ENCODE measurements around the gene TNFSF8.

TNFSF8 gene

DNA sequence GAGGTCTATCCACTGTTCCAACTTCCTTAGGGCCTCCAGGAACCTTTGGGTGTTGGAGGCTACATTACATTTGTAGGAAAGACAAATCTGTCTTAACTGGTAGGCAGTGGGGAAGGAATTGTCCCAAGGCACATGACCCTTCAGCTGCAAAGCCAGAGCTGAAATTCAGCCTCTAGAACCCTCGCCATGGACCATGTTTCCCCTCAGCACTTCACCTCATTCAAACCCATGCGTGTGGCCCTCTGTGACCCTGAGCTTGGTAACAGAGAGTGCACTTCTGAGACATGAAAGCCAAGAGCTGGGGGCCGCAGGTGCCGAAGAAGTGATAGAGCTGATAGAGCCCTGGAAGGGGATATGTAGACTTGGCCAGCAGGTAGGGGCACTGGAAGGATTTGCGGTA is 17.2 kb downstream of the TNFSF8 start:
- TF ChIP-seq ZFP30 (CRISPR knock-in tag; IDR thresholded peaks at IDR 0.05) (no peak), BACH2 (CRISPR knock-in tag; IDR thresholded peaks at IDR 0.05; ENCODE audit: borderline replicate concordance) (no peak), ZC3H10 (CRISPR knock-in tag; IDR thresholded peaks at IDR 0.05) (no peak), ZNF565 (CRISPR knock-in tag; conservative IDR thresholded peaks at IDR 0.05; ENCODE audit: low read depth) (no peak), ZNF70 (CRISPR knock-in tag; IDR thresholded peaks at IDR 0.05) (no peak), TSHZ2 (CRISPR knock-in tag; IDR thresholded peaks at IDR 0.05) (no peak)
- TF ChIP-seq, protein P1, sequence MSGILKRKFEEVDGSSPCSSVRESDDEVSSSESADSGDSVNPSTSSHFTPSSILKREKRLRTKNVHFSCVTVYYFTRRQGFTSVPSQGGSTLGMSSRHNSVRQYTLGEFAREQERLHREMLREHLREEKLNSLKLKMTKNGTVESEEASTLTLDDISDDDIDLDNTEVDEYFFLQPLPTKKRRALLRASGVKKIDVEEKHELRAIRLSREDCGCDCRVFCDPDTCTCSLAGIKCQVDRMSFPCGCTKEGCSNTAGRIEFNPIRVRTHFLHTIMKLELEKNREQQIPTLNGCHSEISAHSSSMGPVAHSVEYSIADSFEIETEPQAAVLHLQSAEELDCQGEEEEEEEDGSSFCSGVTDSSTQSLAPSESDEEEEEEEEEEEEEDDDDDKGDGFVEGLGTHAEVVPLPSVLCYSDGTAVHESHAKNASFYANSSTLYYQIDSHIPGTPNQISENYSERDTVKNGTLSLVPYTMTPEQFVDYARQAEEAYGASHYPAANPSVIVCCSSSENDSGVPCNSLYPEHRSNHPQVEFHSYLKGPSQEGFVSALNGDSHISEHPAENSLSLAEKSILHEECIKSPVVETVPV (CRISPR knock-in tag; IDR thresholded peaks at IDR 0.05) = no peak
- TF ChIP-seq, protein P2, sequence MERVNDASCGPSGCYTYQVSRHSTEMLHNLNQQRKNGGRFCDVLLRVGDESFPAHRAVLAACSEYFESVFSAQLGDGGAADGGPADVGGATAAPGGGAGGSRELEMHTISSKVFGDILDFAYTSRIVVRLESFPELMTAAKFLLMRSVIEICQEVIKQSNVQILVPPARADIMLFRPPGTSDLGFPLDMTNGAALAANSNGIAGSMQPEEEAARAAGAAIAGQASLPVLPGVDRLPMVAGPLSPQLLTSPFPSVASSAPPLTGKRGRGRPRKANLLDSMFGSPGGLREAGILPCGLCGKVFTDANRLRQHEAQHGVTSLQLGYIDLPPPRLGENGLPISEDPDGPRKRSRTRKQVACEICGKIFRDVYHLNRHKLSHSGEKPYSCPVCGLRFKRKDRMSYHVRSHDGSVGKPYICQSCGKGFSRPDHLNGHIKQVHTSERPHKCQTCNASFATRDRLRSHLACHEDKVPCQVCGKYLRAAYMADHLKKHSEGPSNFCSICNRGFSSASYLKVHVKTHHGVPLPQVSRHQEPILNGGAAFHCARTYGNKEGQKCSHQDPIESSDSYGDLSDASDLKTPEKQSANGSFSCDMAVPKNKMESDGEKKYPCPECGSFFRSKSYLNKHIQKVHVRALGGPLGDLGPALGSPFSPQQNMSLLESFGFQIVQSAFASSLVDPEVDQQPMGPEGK (CRISPR knock-in tag; IDR thresholded peaks at IDR 0.05; ENCODE audit: borderline replicate concordance) = no peak
- no peak for ATAC-seq

DNA sequence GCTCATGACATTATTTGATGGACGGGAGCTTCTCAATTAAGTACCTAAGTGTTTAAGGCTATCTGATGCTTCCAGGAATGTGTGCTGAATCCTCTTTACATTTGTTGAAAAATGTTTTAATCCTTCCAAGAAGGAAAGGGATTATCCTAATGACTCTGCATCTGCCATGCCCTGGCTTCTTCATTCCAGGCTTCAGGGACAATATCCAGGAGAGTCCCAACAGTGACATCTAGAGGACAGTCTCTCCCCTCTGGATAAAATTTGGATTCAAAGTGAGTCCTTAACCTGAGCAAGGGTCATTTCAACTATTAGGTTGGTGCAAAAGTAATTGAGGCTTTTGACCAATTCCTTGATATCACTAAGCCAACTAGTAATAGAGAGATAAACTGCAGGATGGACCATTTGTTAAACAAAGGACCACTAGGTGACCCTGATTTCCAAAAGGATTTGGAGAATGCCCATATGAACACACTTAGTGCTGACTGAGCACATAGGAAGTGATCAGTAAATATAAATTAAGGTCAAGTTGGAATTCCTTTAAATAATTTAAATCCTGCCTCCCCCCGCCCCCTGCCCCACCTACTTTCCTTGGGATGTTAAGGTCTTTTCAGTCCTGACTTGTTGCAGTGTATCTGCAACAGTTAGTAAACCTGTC is 19.1 kb downstream of the TNFSF8 start:
- ATAC-seq = peak; percentile 56
- TF ChIP-seq TOX (CRISPR knock-in tag; IDR thresholded peaks at IDR 0.05; ENCODE audit: borderline replicate concordance) (no peak), BACH2 (CRISPR knock-in tag; IDR thresholded peaks at IDR 0.05; ENCODE audit: borderline replicate concordance) (no peak), GLIS3 (CRISPR knock-in tag; IDR thresholded peaks at IDR 0.05) (no peak), TCF4 (CRISPR knock-in tag; IDR thresholded peaks at IDR 0.05; ENCODE audit: borderline replicate concordance) (no peak), OSR1 (CRISPR knock-in tag; IDR thresholded peaks at IDR 0.05) (no peak)
- TF ChIP-seq, protein P1 (CRISPR knock-in tag; IDR thresholded peaks at IDR 0.05) = no peak
- TF ChIP-seq, protein P2 (CRISPR knock-in tag; IDR thresholded peaks at IDR 0.05; ENCODE audit: borderline replicate concordance) = no peak
- TF ChIP-seq, protein P3, sequence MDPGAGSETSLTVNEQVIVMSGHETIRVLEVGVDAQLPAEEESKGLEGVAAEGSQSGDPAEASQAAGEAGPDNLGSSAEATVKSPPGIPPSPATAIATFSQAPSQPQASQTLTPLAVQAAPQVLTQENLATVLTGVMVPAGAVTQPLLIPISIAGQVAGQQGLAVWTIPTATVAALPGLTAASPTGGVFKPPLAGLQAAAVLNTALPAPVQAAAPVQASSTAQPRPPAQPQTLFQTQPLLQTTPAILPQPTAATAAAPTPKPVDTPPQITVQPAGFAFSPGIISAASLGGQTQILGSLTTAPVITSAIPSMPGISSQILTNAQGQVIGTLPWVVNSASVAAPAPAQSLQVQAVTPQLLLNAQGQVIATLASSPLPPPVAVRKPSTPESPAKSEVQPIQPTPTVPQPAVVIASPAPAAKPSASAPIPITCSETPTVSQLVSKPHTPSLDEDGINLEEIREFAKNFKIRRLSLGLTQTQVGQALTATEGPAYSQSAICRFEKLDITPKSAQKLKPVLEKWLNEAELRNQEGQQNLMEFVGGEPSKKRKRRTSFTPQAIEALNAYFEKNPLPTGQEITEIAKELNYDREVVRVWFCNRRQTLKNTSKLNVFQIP (CRISPR knock-in tag; IDR thresholded peaks at IDR 0.05; ENCODE audit: borderline replicate concordance, low read depth) = no peak

- no peak for ATAC-seq
- TF ChIP-seq ESRRG (CRISPR knock-in tag; IDR thresholded peaks at IDR 0.05) (no peak), ZNF8 (CRISPR knock-in tag; IDR thresholded peaks at IDR 0.05) (no peak), ZNF565 (CRISPR knock-in tag; conservative IDR thresholded peaks at IDR 0.05; ENCODE audit: low read depth) (no peak), ZFP3 (CRISPR knock-in tag; IDR thresholded peaks at IDR 0.05) (no peak), SNAI2 (CRISPR knock-in tag; IDR thresholded peaks at IDR 0.05) (no peak), ARNTL (CRISPR knock-in tag; IDR thresholded peaks at IDR 0.05; ENCODE audit: borderline replicate concordance, low read depth) (no peak), ZFP30 (CRISPR knock-in tag; IDR thresholded peaks at IDR 0.05) (no peak), OSR1 (CRISPR knock-in tag; IDR thresholded peaks at IDR 0.05) (no peak), RARB (CRISPR knock-in tag; IDR thresholded peaks at IDR 0.05) (no peak)
- TF ChIP-seq, protein P2 (CRISPR knock-in tag; IDR thresholded peaks at IDR 0.05; ENCODE audit: borderline replicate concordance) = no peak
- TF ChIP-seq, protein P4, sequence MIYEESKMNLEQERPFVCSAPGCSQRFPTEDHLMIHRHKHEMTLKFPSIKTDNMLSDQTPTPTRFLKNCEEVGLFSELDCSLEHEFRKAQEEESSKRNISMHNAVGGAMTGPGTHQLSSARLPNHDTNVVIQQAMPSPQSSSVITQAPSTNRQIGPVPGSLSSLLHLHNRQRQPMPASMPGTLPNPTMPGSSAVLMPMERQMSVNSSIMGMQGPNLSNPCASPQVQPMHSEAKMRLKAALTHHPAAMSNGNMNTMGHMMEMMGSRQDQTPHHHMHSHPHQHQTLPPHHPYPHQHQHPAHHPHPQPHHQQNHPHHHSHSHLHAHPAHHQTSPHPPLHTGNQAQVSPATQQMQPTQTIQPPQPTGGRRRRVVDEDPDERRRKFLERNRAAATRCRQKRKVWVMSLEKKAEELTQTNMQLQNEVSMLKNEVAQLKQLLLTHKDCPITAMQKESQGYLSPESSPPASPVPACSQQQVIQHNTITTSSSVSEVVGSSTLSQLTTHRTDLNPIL (CRISPR knock-in tag; IDR thresholded peaks at IDR 0.05; ENCODE audit: low read depth) = no peak
- TF ChIP-seq, protein P1 (CRISPR knock-in tag; IDR thresholded peaks at IDR 0.05) = no peak
These were observed 19.9 kb downstream of the TNFSF8 start for GRCh38 chr9:114910541-114910940.
